Measurements from ENCODE around the gene SFMBT2. TPM values are rescaled to one million over a fixed set of nuclear protein-coding genes. Genes with fewer than 3 reads are reported as not detected.

The SFMBT2 gene
- total RNA-seq, 2 donors from 2014 or later: 7.9 TPM

DNA sequence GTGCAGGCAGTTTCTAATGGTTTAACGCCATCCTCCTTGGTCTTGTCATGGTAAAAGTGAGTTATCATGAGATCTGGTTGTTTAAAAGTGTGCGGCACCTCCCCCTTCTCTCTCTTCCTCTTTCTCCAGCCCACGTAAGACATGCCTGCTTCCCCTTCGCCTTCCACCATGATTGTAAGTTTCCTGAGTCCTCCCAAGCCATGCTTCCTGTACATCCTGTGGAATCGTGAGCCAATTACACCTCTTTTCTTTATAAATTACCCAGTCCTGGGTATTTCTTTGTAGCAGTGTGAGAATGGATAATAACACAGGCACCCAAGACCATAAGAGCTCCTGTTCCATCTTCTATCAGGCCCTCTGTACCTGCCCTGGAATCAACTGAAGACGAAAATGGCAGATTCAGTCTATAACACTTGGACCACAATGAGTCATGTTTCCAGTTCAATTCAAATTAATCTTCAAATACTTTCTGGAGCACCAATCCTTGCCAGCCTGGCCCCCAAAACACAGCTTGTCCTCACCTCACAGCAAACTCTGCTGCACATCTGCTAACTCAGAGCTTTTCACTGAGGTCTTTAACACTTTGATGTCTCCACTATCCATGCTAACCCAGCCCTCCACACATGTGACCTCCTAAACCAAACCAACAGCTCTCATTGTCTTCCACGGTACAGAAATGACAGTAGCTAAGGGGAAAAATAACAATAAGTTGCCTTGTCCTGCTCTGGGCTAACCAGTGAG lies 73.2 kb downstream of the SFMBT2 start:
- TF ChIP-seq, protein P1, sequence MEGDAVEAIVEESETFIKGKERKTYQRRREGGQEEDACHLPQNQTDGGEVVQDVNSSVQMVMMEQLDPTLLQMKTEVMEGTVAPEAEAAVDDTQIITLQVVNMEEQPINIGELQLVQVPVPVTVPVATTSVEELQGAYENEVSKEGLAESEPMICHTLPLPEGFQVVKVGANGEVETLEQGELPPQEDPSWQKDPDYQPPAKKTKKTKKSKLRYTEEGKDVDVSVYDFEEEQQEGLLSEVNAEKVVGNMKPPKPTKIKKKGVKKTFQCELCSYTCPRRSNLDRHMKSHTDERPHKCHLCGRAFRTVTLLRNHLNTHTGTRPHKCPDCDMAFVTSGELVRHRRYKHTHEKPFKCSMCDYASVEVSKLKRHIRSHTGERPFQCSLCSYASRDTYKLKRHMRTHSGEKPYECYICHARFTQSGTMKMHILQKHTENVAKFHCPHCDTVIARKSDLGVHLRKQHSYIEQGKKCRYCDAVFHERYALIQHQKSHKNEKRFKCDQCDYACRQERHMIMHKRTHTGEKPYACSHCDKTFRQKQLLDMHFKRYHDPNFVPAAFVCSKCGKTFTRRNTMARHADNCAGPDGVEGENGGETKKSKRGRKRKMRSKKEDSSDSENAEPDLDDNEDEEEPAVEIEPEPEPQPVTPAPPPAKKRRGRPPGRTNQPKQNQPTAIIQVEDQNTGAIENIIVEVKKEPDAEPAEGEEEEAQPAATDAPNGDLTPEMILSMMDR (IDR thresholded peaks at IDR 0.05): no peak
- no peaks in the 10 kb centered on the region for H3K27me3 ChIP-seq
- H3K27ac ChIP-seq: no peak overlapping the region
- H3K4me3 ChIP-seq: no peak overlapping the region
- no peak for DNase-seq (ENCODE audit: low spot score)
- no peaks in the 10 kb centered on the region for H3K9me3 ChIP-seq
- peaks cover 0 to 33% of the 10 kb centered on the region in 2 donors for H3K4me1 ChIP-seq
- H3K36me3 ChIP-seq: no peaks in the 10 kb centered on the region

DNA sequence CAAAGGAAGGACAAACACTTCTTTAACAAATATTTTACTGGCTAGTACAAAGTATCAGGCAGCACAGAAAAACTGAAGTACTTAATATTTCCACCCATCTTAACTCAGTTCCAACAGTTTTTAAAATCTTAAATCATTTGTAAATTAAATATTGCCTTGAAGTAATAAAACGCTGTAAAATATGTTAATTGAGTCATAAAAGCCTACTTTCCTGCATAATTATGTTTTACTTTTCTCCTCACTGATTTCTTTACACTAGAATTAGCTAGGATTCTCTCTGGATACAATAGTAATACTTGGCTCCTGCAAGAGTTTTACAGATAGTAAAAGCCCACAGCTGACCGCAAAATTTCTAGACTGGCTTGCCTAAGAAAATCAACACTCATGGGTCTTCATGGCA lies 74.9 kb downstream of the SFMBT2 start:
- Histone ChIP-seq H3K4me3 (no peak overlapping the region), H3K27ac (no peak overlapping the region), H3K4me1 (peaks cover 0 to 32% of the 10 kb centered on the region in 2 donors), H3K36me3 (no peaks in the 10 kb centered on the region), H3K9me3 (no peaks in the 10 kb centered on the region), H3K27me3 (no peaks in the 10 kb centered on the region)
- TF ChIP-seq, protein P1 (IDR thresholded peaks at IDR 0.05): no peak
- DNase-seq (ENCODE audit: low spot score): no peak

DNA sequence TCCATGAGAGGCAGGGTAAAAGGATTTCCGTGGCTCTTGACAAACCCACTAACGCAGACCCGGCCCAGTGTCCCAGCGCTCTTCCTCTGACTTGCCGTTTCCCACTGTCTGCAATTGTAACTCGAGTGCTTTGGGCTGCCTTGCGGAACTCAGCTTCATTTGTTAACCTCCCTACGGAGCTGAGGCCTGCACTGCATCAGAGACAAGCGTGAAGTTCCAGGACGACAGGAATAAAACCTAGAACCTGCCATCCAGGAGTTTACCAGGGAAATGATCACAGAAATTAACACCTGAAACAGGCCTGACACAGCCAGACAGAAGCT lies 76.2 kb downstream of the SFMBT2 start:
- Histone ChIP-seq H3K4me1 (peaks cover 0 to 21% of the 10 kb centered on the region in 2 donors), H3K36me3 (no peaks in the 10 kb centered on the region), H3K27me3 (no peaks in the 10 kb centered on the region), H3K9me3 (no peaks in the 10 kb centered on the region), H3K27ac (peak overlapping the region; percentile 48 to 57), H3K4me3 (no peak overlapping the region)
- TF ChIP-seq, protein P1 (IDR thresholded peaks at IDR 0.05): no peak
- no peak for DNase-seq (ENCODE audit: low spot score)

DNA sequence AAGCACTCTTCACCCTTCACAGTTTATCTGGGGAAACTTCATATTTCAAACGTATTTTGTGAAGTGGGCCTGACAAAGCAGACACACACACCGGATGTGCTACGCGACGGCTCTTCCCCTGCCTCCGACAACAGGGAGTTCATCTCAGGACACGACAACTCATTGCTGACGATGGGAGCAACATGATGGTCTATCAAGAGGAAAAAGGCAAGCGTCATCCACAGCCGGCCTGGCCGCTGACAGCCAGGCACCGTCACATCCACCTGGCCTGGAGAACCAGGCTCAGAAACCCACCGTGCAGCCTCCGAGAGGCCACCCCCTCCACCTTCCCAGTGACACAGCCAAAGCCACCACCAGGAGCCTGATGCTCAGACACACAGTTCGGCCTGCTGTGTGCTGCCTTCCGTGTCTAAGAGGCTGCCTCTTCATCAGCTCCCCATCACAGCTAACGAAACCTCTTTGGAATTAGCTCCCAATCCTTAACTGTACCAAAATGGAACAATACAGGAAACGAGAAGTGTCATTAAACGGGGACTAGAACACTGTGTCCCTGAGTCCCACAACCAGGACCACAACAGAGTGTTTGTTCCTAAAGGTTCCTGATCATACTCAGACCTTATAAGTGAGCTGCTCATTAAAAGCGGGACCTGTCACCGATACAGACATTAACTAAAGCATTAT lies 76.7 kb downstream of the SFMBT2 start:
- no peaks in the 10 kb centered on the region for H3K27me3 ChIP-seq
- no peak overlapping the region for H3K4me3 ChIP-seq
- peak overlapping the region; percentile 48 to 57 for H3K27ac ChIP-seq
- peaks cover 0 to 16% of the 10 kb centered on the region in 2 donors for H3K4me1 ChIP-seq
- no peaks in the 10 kb centered on the region for H3K9me3 ChIP-seq
- DNase-seq (ENCODE audit: low spot score): no peak
- no peaks in the 10 kb centered on the region for H3K36me3 ChIP-seq
- TF ChIP-seq, protein P1 (IDR thresholded peaks at IDR 0.05): no peak

DNA sequence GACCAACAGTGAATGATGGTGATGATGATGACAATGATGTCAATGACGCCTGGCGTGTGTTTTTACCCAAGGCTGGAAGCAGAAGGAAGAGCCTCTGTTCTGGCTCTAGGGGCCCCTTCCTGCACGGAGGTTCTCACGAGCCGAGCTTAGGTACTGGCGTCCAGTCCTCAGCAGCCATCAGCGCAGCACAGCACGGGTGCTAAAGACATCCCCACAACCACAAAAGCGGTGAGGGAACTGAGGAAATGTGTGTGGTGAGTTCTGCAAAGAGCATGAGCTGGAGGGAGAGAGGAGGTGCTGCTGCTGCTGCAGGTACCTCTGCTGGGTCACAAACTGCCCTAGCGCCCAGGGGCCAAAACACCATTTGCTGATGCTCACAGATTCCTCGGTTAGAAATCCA lies 81.6 kb downstream of the SFMBT2 start:
- TF ChIP-seq, protein P1 (IDR thresholded peaks at IDR 0.05): no peak
- no peaks in the 10 kb centered on the region for H3K36me3 ChIP-seq
- peaks cover 0 to 3% of the 10 kb centered on the region in 2 donors for H3K4me1 ChIP-seq
- DNase-seq (ENCODE audit: low spot score): no peak
- no peak overlapping the region for H3K4me3 ChIP-seq
- H3K27ac ChIP-seq: no peak overlapping the region
- H3K27me3 ChIP-seq: no peaks in the 10 kb centered on the region
- no peaks in the 10 kb centered on the region for H3K9me3 ChIP-seq

All from right atrium auricular region (tissue), 2 donors.